GM10266 (cell line): ENCODE data around the gene PARD6B.

Source experiments
- DNase-seq: peaks from one replicate; pipeline ENCODE4 v3.0.0; 2012; ENCODE audit errors: extremely low spot score
- CTCF ChIP-seq: IDR thresholded peaks from 2 replicates; pipeline ENCODE4 v1.5.1; 2012; ENCODE audit warnings: mild to moderate bottlenecking, low read depth; ENCODE audit not compliant: control insufficient read depth, insufficient read depth; ENCODE audit errors: missing control alignments

PARD6B gene

GRCh38 chr20:50731930-50732690, 730 bp downstream of the PARD6B start:
- TF ChIP-seq CTCF: no peak
- DNase-seq: peak; percentile 21

DNA sequence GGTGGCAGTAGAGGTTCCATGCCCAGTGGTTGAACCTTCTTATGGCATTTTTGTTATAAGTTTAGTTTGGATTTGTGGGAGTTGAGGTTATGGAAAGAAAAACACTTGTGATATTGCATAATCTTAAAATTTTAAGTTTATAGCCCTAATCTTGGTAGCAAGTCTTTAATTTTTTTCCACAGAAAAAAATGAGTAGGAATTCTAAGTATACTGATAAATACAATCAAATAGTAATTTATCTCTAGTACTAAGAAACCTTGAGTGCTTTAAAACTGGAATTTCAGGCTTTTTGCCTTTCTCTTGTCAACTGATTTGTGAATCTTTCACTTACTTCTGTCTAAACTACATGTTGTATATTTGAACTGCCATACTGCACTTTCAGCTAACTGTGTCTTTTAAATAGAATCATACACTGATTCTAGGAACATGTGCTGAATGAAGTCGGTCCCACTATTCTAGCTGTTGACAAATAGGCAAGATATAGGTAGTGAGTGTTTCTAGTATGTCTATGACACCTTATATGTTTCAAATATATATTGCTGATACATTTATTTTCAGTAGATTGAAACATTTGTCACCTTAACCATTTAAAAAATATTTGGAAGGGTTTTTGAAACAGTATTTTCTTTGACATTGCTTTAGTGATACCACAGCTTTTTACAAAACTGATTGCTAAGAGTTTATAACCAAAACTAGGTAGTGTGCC, 2.4 kb downstream of the PARD6B start:
- DNase-seq: no peak
- no peak for TF ChIP-seq CTCF

DNA sequence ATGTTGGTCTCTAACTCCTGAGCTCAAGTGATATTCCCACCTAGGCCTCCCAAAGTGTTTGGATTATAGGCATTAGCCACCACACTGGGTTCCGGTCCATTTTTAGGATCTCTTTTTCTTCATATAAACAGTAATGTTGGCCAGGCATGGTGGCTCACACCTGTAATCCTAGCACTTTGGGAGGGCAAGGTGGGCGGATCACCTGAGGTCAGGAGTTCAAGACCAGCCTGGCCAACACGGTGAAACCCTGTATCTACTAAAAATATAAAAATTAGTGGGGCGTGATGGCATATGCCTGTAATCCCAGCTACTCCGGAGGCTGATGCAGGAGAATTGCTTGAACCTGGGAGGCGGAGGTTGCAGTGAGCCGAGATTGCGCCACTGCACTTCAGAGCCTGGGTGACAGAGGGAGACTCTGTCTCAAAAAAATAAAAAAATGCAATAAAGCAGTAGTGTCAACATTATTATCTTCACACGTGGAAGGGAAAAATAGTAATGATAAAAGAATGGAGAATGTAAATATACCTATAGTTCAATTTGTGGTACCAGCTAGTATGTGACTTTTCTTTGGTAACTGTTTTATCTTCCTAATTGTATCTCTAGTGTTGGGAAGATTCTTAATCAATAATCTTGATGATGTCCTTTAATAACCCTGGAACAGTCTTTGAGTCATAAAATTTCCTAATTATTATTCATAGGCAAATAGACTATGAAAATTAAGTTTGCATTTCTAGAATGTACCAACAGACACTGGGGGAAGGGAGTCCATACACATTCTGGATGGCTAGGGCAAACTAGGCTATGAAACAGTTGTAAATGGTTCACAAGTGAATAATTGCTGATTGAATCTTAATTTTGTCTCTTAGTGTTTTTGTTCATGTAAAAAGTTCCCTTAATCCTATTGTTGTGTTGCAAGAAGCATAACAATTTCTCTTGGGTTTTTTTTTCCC, 3.6 kb downstream of the PARD6B start:
- TF ChIP-seq CTCF: no peak
- no peak for DNase-seq

DNA sequence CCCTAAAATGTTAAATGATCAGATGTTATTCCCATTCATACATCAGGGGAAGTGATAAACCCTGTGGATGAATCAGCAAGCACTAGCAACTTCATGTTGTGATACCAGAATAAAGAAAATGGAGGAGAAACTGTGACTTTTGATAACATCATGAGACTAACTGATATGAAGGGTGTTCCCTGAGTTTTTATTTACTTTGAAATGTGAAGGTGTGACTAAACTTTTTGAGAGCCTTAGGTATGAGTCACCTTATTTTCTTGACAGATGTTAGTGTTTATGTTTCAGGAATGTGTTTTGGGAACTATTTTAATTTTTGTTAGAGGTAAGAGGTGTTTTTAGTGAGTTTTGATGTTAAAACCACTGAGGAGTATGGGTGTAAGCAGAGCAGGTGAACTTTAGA, 4.4 kb downstream of the PARD6B start:
- no peak for DNase-seq

GRCh38 chr20:50737352-50737751, 6.0 kb downstream of the PARD6B start:
- TF ChIP-seq CTCF: no peak
- no peak for DNase-seq

More for the DNA sequence above, 4.4 kb downstream of the PARD6B start:
- TF ChIP-seq CTCF: no peak

- no peak for DNase-seq
- TF ChIP-seq CTCF: no peak
These were observed 11.7 kb downstream of the PARD6B start for GRCh38 chr20:50743087-50743486.
